22Rv1 (cell line): ENCODE data around the gene IL2RA.
A peak's percentile ranks its signal among the peaks of the same experiment; 100 is the strongest.

ENCODE experiments used
- H3K27ac ChIP-seq: fragments of 450-650 bp; 2 replicates; pipeline ENCODE4 v1.5.1; 2017
- CTCF ChIP-seq: fragments of 450-650 bp; IDR thresholded peaks from 2 replicates; pipeline ENCODE4 v1.5.1; 2017; ENCODE audit warnings: mild to moderate bottlenecking
- ZFX ChIP-seq: fragments of 450-650 bp; IDR thresholded peaks from 2 replicates; pipeline ENCODE4 v1.6.1; 2017; ENCODE audit warnings: antibody characterized with exemption, borderline replicate concordance

Gene IL2RA

GRCh38 chr10:5989756-5990155, 72.4 kb downstream of the IL2RA start:
- TF ChIP-seq CTCF (no peak), ZFX (no peak)
- no peak overlapping the region for H3K27ac ChIP-seq

- no peak overlapping the region for H3K27ac ChIP-seq
- TF ChIP-seq CTCF, result no peak
- no peak for TF ChIP-seq ZFX
These were observed 73.7 kb downstream of the IL2RA start for GRCh38 chr10:5988336-5988920.

GRCh38 chr10:5987747-5988146, 74.4 kb downstream of the IL2RA start:
- no peak for TF ChIP-seq CTCF
- no peak for TF ChIP-seq ZFX
- no peak overlapping the region for H3K27ac ChIP-seq

- TF ChIP-seq CTCF, result no peak
- no peak for TF ChIP-seq ZFX
These were observed 77.1 kb downstream of the IL2RA start for GRCh38 chr10:5985029-5985428.

GRCh38 chr10:5983774-5984173, 78.4 kb downstream of the IL2RA start:
- H3K27ac ChIP-seq, result no peak overlapping the region
- TF ChIP-seq ZFX, result no peak
- TF ChIP-seq CTCF, result no peak

More at GRCh38 chr10:5985029-5985428, 77.1 kb downstream of the IL2RA start:
- H3K27ac ChIP-seq, result no peak overlapping the region

GRCh38 chr10:5981529-5981928, 80.6 kb downstream of the IL2RA start:
- TF ChIP-seq CTCF, result no peak
- no peak for TF ChIP-seq ZFX
- no peak overlapping the region for H3K27ac ChIP-seq

GRCh38 chr10:5978230-5978489, 84.0 kb downstream of the IL2RA start:
- TF ChIP-seq ZFX (no peak), CTCF (0 out of 2 replicates have a peak, but pooled peaks have one; percentile 27)
- H3K27ac ChIP-seq, result no peak overlapping the region
